Body of pancreas (tissue), 4 donors: Measurements from ENCODE around the gene AK4. TPM values are rescaled to one million over a fixed set of nuclear protein-coding genes. Genes with fewer than 3 reads are reported as not detected.
"Not testable (repeated sequence)": the region's sequence is repeated elsewhere in the genome, so short reads cannot be mapped to it uniquely, and the experiment has no call there.

Source experiments
- ATAC-seq: fragments of 150-250 bp; one replicate; pipeline ENCODE4 v1.9.1; 2016
- DNase-seq, 4 donors: peaks; one replicate each; pipeline ENCODE4 v3.0.0-alpha.2; 2019
- H3K27ac ChIP-seq, 4 donors: fragments of 200-600 bp; sonication (generic); 1 replicate in 3 of 4; 2 replicates in 1 of 4; pipeline versions ENCODE4 v1.5.1 to v1.6.1; 2016 to 2019; ENCODE audit warnings: mild to moderate bottlenecking in 1 of 4, mixed read lengths in 1 of 4, moderate library complexity in 1 of 4
- H3K27me3 ChIP-seq, 2 donors: fragments of 200-600 bp; sonication (generic); one replicate each; pipeline ENCODE4 v1.6.0; 2016; ENCODE audit warnings: mild to moderate bottlenecking in 1 of 2
- H3K36me3 ChIP-seq, 2 donors: fragments of 200-600 bp; sonication (generic); replicated peaks in 1 of 2; 2 replicates each; pipeline ENCODE4 v1.5.1; 2016; ENCODE audit warnings: low read depth in 2 of 2; ENCODE audit not compliant: insufficient read depth in 1 of 2
- H3K4me1 ChIP-seq: fragments of 200-600 bp; sonication (generic); one replicate; pipeline ENCODE4 v1.6.0; 2016
- H3K4me3 ChIP-seq, 2 donors: fragments of 200-600 bp; sonication (generic); 1 replicate in 1 of 2; 2 replicates in 1 of 2; pipeline ENCODE4 v1.5.1; 2016 to 2019
- H3K9me3 ChIP-seq, 3 donors: fragments of 200-600 bp; sonication (generic); 1 replicate in 2 of 3; 2 replicates in 1 of 3; pipeline ENCODE4 v1.5.1; 2016
- POLR2A ChIP-seq, 3 donors: fragments of 450-650 bp; IDR thresholded peaks; one replicate each; pipeline ENCODE4 v1.6.1; 2016; ENCODE audit warnings: antibody characterized with exemption in 3 of 3, mild to moderate bottlenecking in 2 of 3
- WGBS, 2 donors: methylation state at CpG; one replicate each; pipeline ENCODE4 v1.1.5; 2017; 5-methylcytosine and 5-hydroxymethylcytosine counted together
- intact Hi-C: fragments of 100-400 bp; cut with DNase I; formaldehyde crosslinking; loops from one replicate; pipeline ENCODE4 v1.15.1; 2023
- total RNA-seq, 2 donors: library from RNA; depleted of rRNA; stranded (reverse); fragments of >200 nt; gene quantifications; one replicate each; pipeline ENCODE4 v1.1.0, GENCODE V29; 2016
- TF ChIP-seq, protein P1 (sequence below), 7 experiments: fragments of 450-650 bp in 4 of 7; fragments of 200-600 bp in 3 of 7; sonication (generic) in 3 of 7; IDR thresholded peaks; one replicate each; pipeline ENCODE4 v1.5.1; 2016 to 2019; ENCODE audit warnings: antibody characterized with exemption in 7 of 7

The AK4 gene
- 10 to 100 TPM in 1 of 2 donors, 1 to 10 TPM in 1; 8.8 to 20.4 TPM for total RNA-seq

DNA sequence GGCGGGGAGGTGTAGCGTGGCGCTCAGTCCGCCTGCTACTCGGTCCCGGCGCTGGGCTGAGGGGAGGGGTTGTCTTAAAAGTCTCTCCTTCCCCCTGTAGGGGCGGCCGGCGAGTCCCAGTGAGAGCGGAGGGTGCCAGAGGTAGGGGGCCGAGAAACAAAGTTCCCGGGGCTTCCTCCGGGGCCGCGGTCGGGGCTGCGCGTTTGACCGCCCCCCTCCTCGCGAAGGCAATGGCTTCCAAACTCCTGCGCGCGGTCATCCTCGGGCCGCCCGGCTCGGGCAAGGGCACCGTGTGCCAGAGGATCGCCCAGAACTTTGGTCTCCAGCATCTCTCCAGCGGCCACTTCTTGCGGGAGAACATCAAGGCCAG, at the start of gene AK4:
AK4 (plus strand) TSS at position 26 of the 370 bp plus-strand sequence; CDS start at position 231, 205 bp downstream.
- DNase-seq, H3K36me3 ChIP-seq, H3K9me3 ChIP-seq, intact Hi-C loops, H3K27me3 ChIP-seq: not testable (repeated sequence)
- peak; percentile 34 for ATAC-seq
- WGBS, 2 donors = 0% methylated on average over 19 of the region's 33 CpGs; no CpG with 5 or more reads in 1 of the 2 donors
- H3K4me3 ChIP-seq = peak within 1 kb of the TSS; percentile 31 to 58
- H3K27ac ChIP-seq = peak within 1 kb of the TSS in 1 of 4 donors; percentile 12
- peaks cover 26% of the 10 kb centered on the region for H3K4me1 ChIP-seq

DNA sequence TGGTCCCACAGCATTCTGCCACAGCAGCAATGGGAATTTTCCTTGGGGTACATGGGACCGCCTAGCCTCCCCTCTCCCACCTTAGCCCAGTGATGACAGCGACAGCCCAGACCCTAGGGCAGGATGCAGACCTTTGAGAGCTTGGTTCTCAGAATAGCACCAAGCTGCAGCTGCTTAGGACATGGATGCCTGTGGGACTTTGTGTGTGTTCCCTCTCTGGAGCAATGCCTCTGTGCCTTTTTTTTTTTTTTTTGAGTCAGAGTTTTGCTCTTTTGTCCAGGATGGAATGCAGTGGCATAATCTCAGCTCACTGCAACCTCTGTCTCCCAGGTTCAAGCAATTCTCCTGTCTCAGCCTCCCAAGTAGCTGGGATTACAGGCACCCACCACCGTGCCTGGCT, 44.2 kb upstream of the AK4 start:
- Histone ChIP-seq H3K27ac (no peak overlapping the region), H3K27me3 (no peaks in the 10 kb centered on the region), H3K4me1 (peaks cover 7% of the 10 kb centered on the region), H3K9me3 (peaks cover 0 to 6% (median 0%) of the 10 kb centered on the region in 3 donors), H3K4me3 (no peak overlapping the region), H3K36me3 (no peaks in the 10 kb centered on the region)
- no peak for TF ChIP-seq POLR2A (IDR thresholded peaks at IDR 0.05)
- TF ChIP-seq, protein P1, sequence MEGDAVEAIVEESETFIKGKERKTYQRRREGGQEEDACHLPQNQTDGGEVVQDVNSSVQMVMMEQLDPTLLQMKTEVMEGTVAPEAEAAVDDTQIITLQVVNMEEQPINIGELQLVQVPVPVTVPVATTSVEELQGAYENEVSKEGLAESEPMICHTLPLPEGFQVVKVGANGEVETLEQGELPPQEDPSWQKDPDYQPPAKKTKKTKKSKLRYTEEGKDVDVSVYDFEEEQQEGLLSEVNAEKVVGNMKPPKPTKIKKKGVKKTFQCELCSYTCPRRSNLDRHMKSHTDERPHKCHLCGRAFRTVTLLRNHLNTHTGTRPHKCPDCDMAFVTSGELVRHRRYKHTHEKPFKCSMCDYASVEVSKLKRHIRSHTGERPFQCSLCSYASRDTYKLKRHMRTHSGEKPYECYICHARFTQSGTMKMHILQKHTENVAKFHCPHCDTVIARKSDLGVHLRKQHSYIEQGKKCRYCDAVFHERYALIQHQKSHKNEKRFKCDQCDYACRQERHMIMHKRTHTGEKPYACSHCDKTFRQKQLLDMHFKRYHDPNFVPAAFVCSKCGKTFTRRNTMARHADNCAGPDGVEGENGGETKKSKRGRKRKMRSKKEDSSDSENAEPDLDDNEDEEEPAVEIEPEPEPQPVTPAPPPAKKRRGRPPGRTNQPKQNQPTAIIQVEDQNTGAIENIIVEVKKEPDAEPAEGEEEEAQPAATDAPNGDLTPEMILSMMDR (IDR thresholded peaks at IDR 0.05) = no peak
- 84 to 91% methylated on average over 3 of the region's 3 CpGs for WGBS, 2 donors
- ATAC-seq (no peak), DNase-seq (no peak)
- intact Hi-C loops = no loop called here

DNA sequence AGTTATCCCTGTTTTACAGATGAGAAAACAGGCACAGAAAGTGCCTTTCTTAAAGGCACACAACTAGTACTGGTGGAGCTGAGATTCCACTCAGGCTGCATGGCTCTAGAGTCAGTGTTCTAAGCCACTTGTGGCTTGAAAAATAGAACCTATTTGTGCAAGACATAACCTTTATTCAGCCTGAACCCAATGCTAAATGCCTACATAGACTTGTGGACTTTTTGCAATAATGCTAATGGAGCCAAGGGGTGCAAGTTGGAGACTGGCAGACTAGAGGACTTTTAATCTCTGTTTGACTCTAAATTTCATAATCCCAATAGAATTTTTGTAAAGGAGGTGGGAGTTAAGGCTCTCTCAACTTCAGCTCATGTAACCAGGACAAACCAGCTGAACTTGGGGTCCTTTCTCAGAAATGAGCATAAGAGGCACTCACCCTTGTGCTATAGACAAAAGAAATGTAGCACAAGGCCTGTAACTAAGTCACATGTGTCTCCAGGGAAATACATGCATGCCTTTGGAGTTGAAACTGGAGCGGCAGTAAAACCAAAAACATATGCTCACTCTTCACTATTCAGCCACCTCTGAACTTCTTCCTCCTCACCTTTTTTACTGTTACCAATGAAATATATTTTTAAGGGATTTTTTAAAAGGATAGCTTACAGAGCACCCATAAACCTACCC, 43.0 kb upstream of the AK4 start:
- WGBS, 2 donors = 94 to 97% methylated on average over 1 of the region's 1 CpG
- Histone ChIP-seq H3K9me3 (no peaks in the 10 kb centered on the region), H3K4me1 (peaks cover 8% of the 10 kb centered on the region), H3K4me3 (no peak overlapping the region), H3K27ac (no peak overlapping the region), H3K36me3 (no peaks in the 10 kb centered on the region), H3K27me3 (no peaks in the 10 kb centered on the region)
- intact Hi-C loops = no loop called here
- ATAC-seq (no peak), DNase-seq (no peak)
- TF ChIP-seq, protein P1 (IDR thresholded peaks at IDR 0.05) = no peak
- TF ChIP-seq POLR2A (IDR thresholded peaks at IDR 0.05) = no peak

DNA sequence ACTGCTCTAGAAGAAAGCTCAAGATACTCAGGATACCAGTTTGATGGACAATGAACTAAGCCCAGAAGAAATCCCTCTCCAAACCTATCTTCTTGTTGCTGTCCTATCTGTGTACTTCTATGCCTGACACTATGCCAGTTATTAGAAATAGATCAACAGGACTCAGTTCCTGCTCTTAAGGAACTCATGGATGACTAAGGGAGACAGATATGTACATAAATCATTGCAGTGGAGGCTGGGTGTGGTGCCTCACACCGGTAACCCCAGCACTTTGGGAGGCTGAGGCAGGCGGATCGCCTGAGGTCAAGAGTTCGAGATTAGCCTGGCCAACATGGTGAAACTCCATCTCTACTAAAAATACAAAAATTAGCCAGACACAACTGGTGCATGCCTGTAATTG, 42.4 kb upstream of the AK4 start:
- TF ChIP-seq, protein P1 (IDR thresholded peaks at IDR 0.05) = no peak
- no peak for TF ChIP-seq POLR2A (IDR thresholded peaks at IDR 0.05)
- Histone ChIP-seq H3K4me1 (peaks cover 8% of the 10 kb centered on the region), H3K4me3 (no peak overlapping the region), H3K36me3 (no peaks in the 10 kb centered on the region), H3K27me3 (no peaks in the 10 kb centered on the region), H3K9me3 (no peaks in the 10 kb centered on the region), H3K27ac (no peak overlapping the region)
- ATAC-seq (no peak), DNase-seq (no peak)
- intact Hi-C loops = no loop called here
- WGBS, 2 donors = 84 to 85% methylated on average over 4 of the region's 4 CpGs

DNA sequence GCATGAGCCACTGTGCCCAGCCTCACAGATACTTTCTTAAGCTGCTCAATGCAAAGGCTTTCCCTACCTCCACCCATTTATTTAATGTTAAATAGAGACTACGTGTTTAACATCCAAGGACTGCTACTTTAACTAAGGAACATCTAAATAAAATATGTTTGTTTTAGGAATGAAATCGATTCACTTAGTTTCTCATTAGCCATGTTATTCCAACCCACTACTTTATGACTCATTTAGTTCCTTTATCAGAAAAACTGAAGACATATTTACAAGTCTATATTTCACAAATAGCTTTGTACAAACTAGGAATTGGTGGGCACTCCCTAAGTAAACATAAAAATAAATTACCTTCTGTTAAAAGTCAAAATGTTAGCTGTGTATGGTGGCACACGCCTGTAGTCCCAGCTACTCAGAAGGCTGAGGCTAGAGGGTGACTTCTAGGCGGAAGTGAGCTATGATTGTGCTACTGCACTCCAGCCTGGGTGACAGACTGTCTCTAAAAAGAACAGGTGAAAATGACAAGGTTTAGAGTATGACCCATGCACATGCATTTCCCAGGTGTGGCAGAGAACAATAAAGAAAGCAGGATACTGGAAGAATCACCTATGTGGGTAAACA, 39.9 kb upstream of the AK4 start:
- H3K27me3 ChIP-seq = no peaks in the 10 kb centered on the region
- ATAC-seq = peak; percentile 75
- WGBS, 2 donors = 30 to 35% methylated on average over 4 of the region's 4 CpGs
- intact Hi-C loops = no loop called here
- DNase-seq = peak; percentile 22 to 58 (median 38)
- H3K4me1 ChIP-seq = peaks cover 8% of the 10 kb centered on the region
- no peaks in the 10 kb centered on the region for H3K36me3 ChIP-seq
- peak overlapping the region in 2 of 4 donors; percentile 25 to 47 for H3K27ac ChIP-seq
- H3K9me3 ChIP-seq = no peaks in the 10 kb centered on the region
- H3K4me3 ChIP-seq = no peak overlapping the region
- no peak for TF ChIP-seq POLR2A (IDR thresholded peaks at IDR 0.05)
- TF ChIP-seq, protein P1 (IDR thresholded peaks at IDR 0.05) = no peak
